Measurements from ENCODE around the gene RORC. TPM values are rescaled to one million over a fixed set of nuclear protein-coding genes. Genes with fewer than 3 reads are reported as not detected.
"Not testable (repeated sequence)": the region's sequence is repeated elsewhere in the genome, so short reads cannot be mapped to it uniquely, and the experiment has no call there.

The RORC gene
- total and polyA plus RNA-seq, 2 donors (not counting 1 experiment from before 2014, with no cell fraction given) = 0.17 TPM; not detected in 1

DNA sequence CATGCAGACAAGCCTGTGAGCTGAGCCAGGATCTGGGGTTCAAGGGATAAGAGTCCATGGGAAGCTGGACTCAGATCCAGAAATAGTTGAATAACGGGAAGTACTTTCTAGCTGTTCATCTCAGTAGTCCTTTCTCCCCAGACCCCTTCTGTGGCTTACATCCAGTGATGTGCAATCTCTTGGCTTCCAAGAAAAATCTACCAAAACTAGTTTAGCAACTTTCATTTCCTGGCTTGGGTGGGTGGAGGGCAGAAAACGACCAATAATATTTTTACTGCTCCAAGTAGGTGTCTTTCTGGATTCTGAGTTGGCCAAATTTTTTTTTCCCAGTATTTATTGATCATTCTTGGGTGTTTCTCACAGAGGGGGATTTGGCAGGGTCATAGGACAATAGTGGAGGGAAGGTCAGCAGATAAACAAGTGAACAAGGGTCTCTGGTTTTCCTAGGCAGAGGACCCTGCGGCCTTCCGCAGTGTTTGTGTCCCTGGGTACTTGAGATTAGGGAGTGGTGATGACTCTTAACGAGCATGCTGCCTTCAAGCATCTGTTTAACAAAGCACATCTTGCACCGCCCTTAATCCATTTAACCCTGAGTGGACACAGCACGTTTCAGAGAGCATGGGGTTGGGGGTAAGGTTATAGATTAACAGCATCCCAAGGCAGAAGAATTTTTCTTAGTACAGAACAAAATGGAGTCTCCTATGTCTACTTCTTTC is 63.1 kb downstream of the RORC start:
- not testable (repeated sequence) for H3K4me2 ChIP-seq (ENCODE audit: extremely low read depth, insufficient read depth, low read length); H3K9me3 ChIP-seq (ENCODE audit: control insufficient read depth, insufficient read depth, low read depth, low read length); H3K36me3 ChIP-seq (ENCODE audit: control insufficient read depth, insufficient read depth, low read length); H3K27ac ChIP-seq (ENCODE audit: insufficient read depth, low read length); DNase-seq (ENCODE audit: low read depth in 2 of 2); H3K9ac ChIP-seq (ENCODE audit: insufficient read depth, low read length); H2AFZ ChIP-seq (ENCODE audit: low read length); H3K27me3 ChIP-seq (ENCODE audit: control insufficient read depth, insufficient read depth, low read length); H3K4me3 ChIP-seq (replicated peaks in 1 of 4; ENCODE audit: control extremely low read depth in 1 of 4, insufficient read depth in 1 of 4, low read depth in 3 of 4, low read length in 4 of 4); H3K4me1 ChIP-seq (ENCODE audit: control insufficient read depth, extremely low read depth, insufficient read depth, low read length); H3K79me2 ChIP-seq (ENCODE audit: control insufficient read depth, insufficient read depth, low read length); H4K20me1 ChIP-seq (ENCODE audit: control insufficient read depth, extremely low read depth, insufficient read depth, low read length)

DNA sequence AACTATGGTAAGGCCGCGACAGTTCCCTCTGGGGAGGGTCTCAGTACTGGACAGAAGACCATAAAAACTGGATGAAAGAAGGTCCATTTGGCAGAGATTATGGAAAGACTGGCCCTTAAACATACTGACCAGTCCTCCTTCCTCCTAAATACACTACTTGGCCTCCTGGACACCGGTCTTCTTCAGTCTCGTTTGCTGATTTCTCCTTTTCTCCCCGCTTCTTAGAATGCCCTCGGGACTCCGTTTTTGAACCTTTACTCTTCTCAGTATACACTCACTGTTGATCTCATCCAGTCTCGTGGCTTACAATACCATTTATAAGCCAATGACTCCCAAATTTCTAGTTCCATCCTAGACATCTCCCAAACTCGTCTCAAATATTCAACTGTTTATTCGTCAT is 67.6 kb downstream of the RORC start:
- Histone ChIP-seq H3K27me3 (ENCODE audit: control insufficient read depth, insufficient read depth, low read length) (no peaks in the 10 kb centered on the region), H3K9ac (ENCODE audit: insufficient read depth, low read length) (peak overlapping the region; percentile 86), H3K27ac (ENCODE audit: insufficient read depth, low read length) (peak overlapping the region; percentile 86), H3K36me3 (ENCODE audit: control insufficient read depth, insufficient read depth, low read length) (peaks cover 3% of the 10 kb centered on the region), H4K20me1 (ENCODE audit: control insufficient read depth, extremely low read depth, insufficient read depth, low read length) (no peaks in the 10 kb centered on the region), H3K4me3 (replicated peaks in 1 of 4; ENCODE audit: control extremely low read depth in 1 of 4, insufficient read depth in 1 of 4, low read depth in 3 of 4, low read length in 4 of 4) (peak overlapping the region; percentile 80 to 96 (median 83)), H3K4me1 (ENCODE audit: control insufficient read depth, extremely low read depth, insufficient read depth, low read length) (no peaks in the 10 kb centered on the region), H2AFZ (ENCODE audit: low read length) (peak overlapping the region; percentile 93), H3K79me2 (ENCODE audit: control insufficient read depth, insufficient read depth, low read length) (no peaks in the 10 kb centered on the region), H3K9me3 (ENCODE audit: control insufficient read depth, insufficient read depth, low read depth, low read length) (no peaks in the 10 kb centered on the region), H3K4me2 (ENCODE audit: extremely low read depth, insufficient read depth, low read length) (peak overlapping the region; percentile 99)
- peak; percentile 1 to 9 for DNase-seq (ENCODE audit: low read depth in 2 of 2)
- TF ChIP-seq, protein P1, sequence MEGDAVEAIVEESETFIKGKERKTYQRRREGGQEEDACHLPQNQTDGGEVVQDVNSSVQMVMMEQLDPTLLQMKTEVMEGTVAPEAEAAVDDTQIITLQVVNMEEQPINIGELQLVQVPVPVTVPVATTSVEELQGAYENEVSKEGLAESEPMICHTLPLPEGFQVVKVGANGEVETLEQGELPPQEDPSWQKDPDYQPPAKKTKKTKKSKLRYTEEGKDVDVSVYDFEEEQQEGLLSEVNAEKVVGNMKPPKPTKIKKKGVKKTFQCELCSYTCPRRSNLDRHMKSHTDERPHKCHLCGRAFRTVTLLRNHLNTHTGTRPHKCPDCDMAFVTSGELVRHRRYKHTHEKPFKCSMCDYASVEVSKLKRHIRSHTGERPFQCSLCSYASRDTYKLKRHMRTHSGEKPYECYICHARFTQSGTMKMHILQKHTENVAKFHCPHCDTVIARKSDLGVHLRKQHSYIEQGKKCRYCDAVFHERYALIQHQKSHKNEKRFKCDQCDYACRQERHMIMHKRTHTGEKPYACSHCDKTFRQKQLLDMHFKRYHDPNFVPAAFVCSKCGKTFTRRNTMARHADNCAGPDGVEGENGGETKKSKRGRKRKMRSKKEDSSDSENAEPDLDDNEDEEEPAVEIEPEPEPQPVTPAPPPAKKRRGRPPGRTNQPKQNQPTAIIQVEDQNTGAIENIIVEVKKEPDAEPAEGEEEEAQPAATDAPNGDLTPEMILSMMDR (conservative IDR thresholded peaks at IDR 0.05 in 1 of 2, IDR thresholded peaks at IDR 0.05 in 1 of 2; ENCODE audit: low read depth in 1 of 2, low read length in 2 of 2) = no peak
- TF ChIP-seq EZH2 (IDR thresholded peaks at IDR 0.05; ENCODE audit: low read length, missing control alignments) = no peak

DNA sequence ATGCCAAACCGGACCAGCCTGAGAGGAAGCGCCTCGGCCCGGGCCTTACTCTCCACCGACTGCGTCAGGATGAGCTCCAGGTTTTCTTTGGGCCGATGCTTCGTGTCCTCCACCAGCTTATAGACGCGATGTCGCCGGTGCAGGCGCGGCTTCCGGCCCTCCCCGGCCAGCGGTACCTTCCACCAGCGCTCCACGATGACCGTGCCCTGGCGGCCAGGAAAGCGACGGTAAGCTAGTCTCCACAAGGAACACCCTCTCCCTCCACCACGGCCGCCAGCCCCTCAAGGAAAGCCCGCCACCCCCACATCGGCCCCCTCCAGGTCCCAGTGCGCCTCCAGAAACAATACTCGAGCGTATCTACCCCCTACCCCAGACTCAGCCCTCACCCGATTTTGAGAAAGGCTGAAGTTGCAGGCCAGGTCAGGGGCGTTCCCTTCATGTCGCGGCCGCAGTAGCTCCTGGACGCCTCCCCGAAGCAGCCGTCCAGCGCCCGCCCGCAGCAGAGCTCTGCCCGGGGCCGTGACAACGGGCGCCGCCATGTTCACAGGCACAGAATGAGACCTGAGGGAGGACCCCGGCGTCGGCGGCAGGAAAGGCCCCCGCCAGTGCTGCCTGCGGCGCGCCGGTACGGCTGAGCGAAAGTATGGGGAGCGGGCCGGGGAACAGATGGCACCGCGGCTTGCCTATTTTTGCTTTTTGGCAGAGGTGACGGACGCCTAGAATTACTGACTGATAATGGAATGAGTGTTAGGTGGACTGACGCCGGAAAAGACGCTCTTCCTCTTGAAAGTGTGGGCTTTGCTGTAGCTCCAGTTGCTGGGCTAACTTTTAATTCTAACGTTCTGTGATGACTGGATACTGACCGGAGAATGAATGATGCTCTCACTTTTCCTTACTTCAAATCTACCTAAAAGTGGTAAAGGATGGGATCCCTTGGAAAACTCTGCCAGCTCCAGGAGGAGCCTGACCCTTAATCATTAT is 68.4 kb downstream of the RORC start, which contains the start of gene MRPL9:
Gene MRPL9, minus strand, starts transcription at position 556 of the 981 bp plus-strand sequence. Its CDS starts 17 bp downstream, at position 539.
- Histone ChIP-seq H3K9ac (ENCODE audit: insufficient read depth, low read length) (peak within 1 kb of the TSS; percentile 86), H3K4me3 (replicated peaks in 1 of 4; ENCODE audit: control extremely low read depth in 1 of 4, insufficient read depth in 1 of 4, low read depth in 3 of 4, low read length in 4 of 4) (peak within 1 kb of the TSS; percentile 80 to 96 (median 83))
- peak; percentile 74 to 75 for DNase-seq (ENCODE audit: low read depth in 2 of 2)

More for the DNA sequence above, 68.4 kb downstream of the RORC start, which contains the start of gene MRPL9:
- TF ChIP-seq EZH2 (IDR thresholded peaks at IDR 0.05; ENCODE audit: low read length, missing control alignments) = no peak
- TF ChIP-seq, protein P1 (conservative IDR thresholded peaks at IDR 0.05 in 1 of 2, IDR thresholded peaks at IDR 0.05 in 1 of 2; ENCODE audit: low read depth in 1 of 2, low read length in 2 of 2) = no peak
- H4K20me1 ChIP-seq (ENCODE audit: control insufficient read depth, extremely low read depth, insufficient read depth, low read length) = no peaks in the 10 kb centered on the region
- H3K27ac ChIP-seq (ENCODE audit: insufficient read depth, low read length) = peak within 1 kb of the TSS; percentile 86
- no peaks in the 10 kb centered on the region for H3K4me1 ChIP-seq (ENCODE audit: control insufficient read depth, extremely low read depth, insufficient read depth, low read length)
- H3K4me2 ChIP-seq (ENCODE audit: extremely low read depth, insufficient read depth, low read length) = peak within 1 kb of the TSS; percentile 99
- no peaks in the 10 kb centered on the region for H3K27me3 ChIP-seq (ENCODE audit: control insufficient read depth, insufficient read depth, low read length)
- H2AFZ ChIP-seq (ENCODE audit: low read length) = peak within 1 kb of the TSS; percentile 93
- no peaks in the 10 kb centered on the region for H3K79me2 ChIP-seq (ENCODE audit: control insufficient read depth, insufficient read depth, low read length)
- H3K36me3 ChIP-seq (ENCODE audit: control insufficient read depth, insufficient read depth, low read length) = peaks cover 3% of the 10 kb centered on the region
- H3K9me3 ChIP-seq (ENCODE audit: control insufficient read depth, insufficient read depth, low read depth, low read length) = no peaks in the 10 kb centered on the region

All from fibroblast of lung (primary cell).